ENCODE measurements around the gene MAGEH1. TPM values are rescaled to one million over a fixed set of nuclear protein-coding genes. Genes with fewer than 3 reads are reported as not detected.
A peak's percentile ranks its signal among the peaks of the same experiment; 100 is the strongest.

MAGEH1 gene
- total and polyA plus RNA-seq, 9 of the 15 experiments (the other 6 are each of a cell fraction or from before 2014, with no cell fraction given), result 3.7 to 14.9 (median 8.8) TPM

DNA sequence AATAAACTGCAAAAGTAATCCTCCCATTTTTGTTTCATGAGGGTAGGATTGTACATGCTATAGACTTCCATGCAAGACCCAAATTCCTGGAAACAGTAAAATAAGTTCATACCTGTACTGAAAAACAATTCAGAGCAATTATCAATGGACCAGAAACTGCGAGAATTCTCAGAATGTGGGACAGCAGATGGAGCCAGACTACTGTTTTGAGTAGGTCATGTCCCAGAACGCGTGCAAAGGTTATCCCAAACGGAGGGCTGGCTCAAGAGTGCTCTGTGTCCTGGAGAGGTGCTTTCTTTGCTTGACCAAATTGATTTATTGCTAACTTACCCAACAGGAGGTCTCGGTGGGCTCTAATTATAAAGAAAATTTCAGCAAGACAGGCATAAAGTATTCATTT, 1.7 kb upstream of the MAGEH1 start:
- no peak overlapping the region for H3K4me3 ChIP-seq
- H3K36me3 ChIP-seq (ENCODE audit: control insufficient read depth, insufficient read depth, low read length), result no peaks in the 10 kb centered on the region
- no peaks in the 10 kb centered on the region for H4K20me1 ChIP-seq (replicated peaks; ENCODE audit: control insufficient read depth, insufficient read depth, low read length)
- peak; percentile 5 to 26 (median 6) for DNase-seq (ENCODE audit: extremely low read depth in 1 of 4, low spot score in 3 of 4)
- ChIA-PET CTCF (ENCODE audit: low intra/inter-chr PET ratio) (interaction anchor here (0.9 kb wide), 1 partner anchor 269 kb away, joined by 3 read pairs; no protein-coding TSS in a partner anchor), POLR2A (no interaction called here)
- ATAC-seq, result peak; percentile 39; the same call in 1 of the 3 replicates
- in situ Hi-C loops (cut with MboI) (no loop called here), intact Hi-C loops (cut with micrococcal nuclease) (loop anchor here (10.0 kb wide), 2 partner anchors 75 to 265 kb away; partner anchors contain the start of gene RRAGB)
- WGBS (ENCODE audit: insufficient coverage, low coverage, missing lambda C conversion rate), result 11% methylated on average over 5 of the region's 5 CpGs
- H2AFZ ChIP-seq (ENCODE audit: low read depth, low read length), result no peak overlapping the region
- H3K9me3 ChIP-seq (replicated peaks; ENCODE audit: control insufficient read depth, insufficient read depth, low read depth, low read length), result no peaks in the 10 kb centered on the region
- no peaks in the 10 kb centered on the region for H3K4me1 ChIP-seq (replicated peaks in 1 of 2; ENCODE audit: control insufficient read depth in 2 of 2, insufficient read depth in 2 of 2, low read length in 2 of 2)
- no peaks in the 10 kb centered on the region for H3K9me1 ChIP-seq (ENCODE audit: control insufficient read depth, insufficient read depth, low read length)
- no peak overlapping the region for H3K9ac ChIP-seq (ENCODE audit: insufficient read depth in 1 of 2, low read depth in 2 of 2, low read length in 2 of 2)
- no TSS peak for BruUV-seq (replicated peaks)
- H3K4me2 ChIP-seq (ENCODE audit: insufficient read depth, low read length), result no peak overlapping the region
- no peaks in the 10 kb centered on the region for H3K27me3 ChIP-seq (ENCODE audit: control insufficient read depth in 2 of 2, insufficient read depth in 2 of 2, low read length in 2 of 2)
- H3K27ac ChIP-seq (ENCODE audit: extremely low read depth, low read depth, low read length), result no peak overlapping the region
- no peaks in the 10 kb centered on the region; the same call in 2 of the 3 replicates for H3K79me2 ChIP-seq (ENCODE audit: control insufficient read depth, insufficient read depth, low read length)
- no peak for FAIRE-seq
- TF ChIP-seq ZSCAN32 (CRISPR knock-in tag; IDR thresholded peaks at IDR 0.05), result no peak
- TF ChIP-seq CBX2 (IDR thresholded peaks at IDR 0.05; ENCODE audit: insufficient read depth, low read length, poor library complexity, severe bottlenecking), result no peak
- TF ChIP-seq, protein P1, sequence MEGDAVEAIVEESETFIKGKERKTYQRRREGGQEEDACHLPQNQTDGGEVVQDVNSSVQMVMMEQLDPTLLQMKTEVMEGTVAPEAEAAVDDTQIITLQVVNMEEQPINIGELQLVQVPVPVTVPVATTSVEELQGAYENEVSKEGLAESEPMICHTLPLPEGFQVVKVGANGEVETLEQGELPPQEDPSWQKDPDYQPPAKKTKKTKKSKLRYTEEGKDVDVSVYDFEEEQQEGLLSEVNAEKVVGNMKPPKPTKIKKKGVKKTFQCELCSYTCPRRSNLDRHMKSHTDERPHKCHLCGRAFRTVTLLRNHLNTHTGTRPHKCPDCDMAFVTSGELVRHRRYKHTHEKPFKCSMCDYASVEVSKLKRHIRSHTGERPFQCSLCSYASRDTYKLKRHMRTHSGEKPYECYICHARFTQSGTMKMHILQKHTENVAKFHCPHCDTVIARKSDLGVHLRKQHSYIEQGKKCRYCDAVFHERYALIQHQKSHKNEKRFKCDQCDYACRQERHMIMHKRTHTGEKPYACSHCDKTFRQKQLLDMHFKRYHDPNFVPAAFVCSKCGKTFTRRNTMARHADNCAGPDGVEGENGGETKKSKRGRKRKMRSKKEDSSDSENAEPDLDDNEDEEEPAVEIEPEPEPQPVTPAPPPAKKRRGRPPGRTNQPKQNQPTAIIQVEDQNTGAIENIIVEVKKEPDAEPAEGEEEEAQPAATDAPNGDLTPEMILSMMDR (IDR thresholded peaks at IDR 0.05 in 2 of 3, conservative IDR thresholded peaks at IDR 0.05 in 1 of 3; ENCODE audit: insufficient read depth in 2 of 3, low read depth in 1 of 3, low read length in 3 of 3), result peak; percentile 20 to 41 (median 32); a peak in 3 of 6 replicates
- TF ChIP-seq SMC3 (conservative IDR thresholded peaks at IDR 0.05; ENCODE audit: insufficient read depth, low read depth, low read length), result 0 out of 2 replicates have a peak, but pooled peaks have one; percentile 21
- TF ChIP-seq ZNF347 (CRISPR knock-in tag; IDR thresholded peaks at IDR 0.05; ENCODE audit: low read depth), result no peak
- TF ChIP-seq ILK (tag; IDR thresholded peaks at IDR 0.05; ENCODE audit: borderline replicate concordance, low read depth), result no peak
- TF ChIP-seq JUND (IDR thresholded peaks at IDR 0.05; ENCODE audit: borderline replicate concordance, low read depth, low read length), result no peak
- no peak for TF ChIP-seq JUND (tag; IDR thresholded peaks at IDR 0.05; ENCODE audit: borderline replicate concordance, low read depth, low read length)
- TF ChIP-seq ZFX (CRISPR knock-in tag; IDR thresholded peaks at IDR 0.05), result no peak
- TF ChIP-seq SUPT5H (IDR thresholded peaks at IDR 0.05), result no peak
- no peak for TF ChIP-seq SIX5 (IDR thresholded peaks at IDR 0.05; ENCODE audit: borderline replicate concordance in 1 of 2, insufficient read depth in 1 of 2, low read depth in 1 of 2, low read length in 2 of 2)
- no peak for TF ChIP-seq CCNT2 (IDR thresholded peaks at IDR 0.05; ENCODE audit: borderline replicate concordance, extremely low read depth, insufficient read length, low read depth, low read length)
- TF ChIP-seq SMAD3 (CRISPR knock-in tag; conservative IDR thresholded peaks at IDR 0.05), result no peak
- no peak for TF ChIP-seq PCBP2 (IDR thresholded peaks at IDR 0.05; ENCODE audit: low read depth, low read length, poor library complexity, severe bottlenecking)
- peak in 1 of 2 experiments; percentile 50; a peak in 3 of 4 replicates for TF ChIP-seq RAD21 (CRISPR knock-in tag; conservative IDR thresholded peaks at IDR 0.05 in 1 of 2, IDR thresholded peaks at IDR 0.05 in 1 of 2)
- TF ChIP-seq, protein P2, sequence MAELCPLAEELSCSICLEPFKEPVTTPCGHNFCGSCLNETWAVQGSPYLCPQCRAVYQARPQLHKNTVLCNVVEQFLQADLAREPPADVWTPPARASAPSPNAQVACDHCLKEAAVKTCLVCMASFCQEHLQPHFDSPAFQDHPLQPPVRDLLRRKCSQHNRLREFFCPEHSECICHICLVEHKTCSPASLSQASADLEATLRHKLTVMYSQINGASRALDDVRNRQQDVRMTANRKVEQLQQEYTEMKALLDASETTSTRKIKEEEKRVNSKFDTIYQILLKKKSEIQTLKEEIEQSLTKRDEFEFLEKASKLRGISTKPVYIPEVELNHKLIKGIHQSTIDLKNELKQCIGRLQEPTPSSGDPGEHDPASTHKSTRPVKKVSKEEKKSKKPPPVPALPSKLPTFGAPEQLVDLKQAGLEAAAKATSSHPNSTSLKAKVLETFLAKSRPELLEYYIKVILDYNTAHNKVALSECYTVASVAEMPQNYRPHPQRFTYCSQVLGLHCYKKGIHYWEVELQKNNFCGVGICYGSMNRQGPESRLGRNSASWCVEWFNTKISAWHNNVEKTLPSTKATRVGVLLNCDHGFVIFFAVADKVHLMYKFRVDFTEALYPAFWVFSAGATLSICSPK (IDR thresholded peaks at IDR 0.05; ENCODE audit: borderline replicate concordance), result no peak
- TF ChIP-seq CHD1 (IDR thresholded peaks at IDR 0.05; ENCODE audit: low read length), result no peak

Measured in K562 (cell line).